HG02840 (cell line): ENCODE results near the gene SPG7.

ENCODE experiments used
- ATAC-seq: cut with Tn5 transposase; IDR thresholded peaks from one replicate; pipeline ENCODE4 v1.9.1; 2021; ENCODE audit warnings: mild to moderate bottlenecking, moderate library complexity, moderate number of reproducible peaks; ENCODE audit not compliant: unreplicated experiment, low FRiP score

Gene SPG7

GRCh38 chr16:89510526-89510925, 2.3 kb downstream of the SPG7 start:
- no peak for ATAC-seq

- ATAC-seq: no peak
Measured at GRCh38 chr16:89511374-89511773, 3.2 kb downstream of the SPG7 start.

- ATAC-seq: no peak
Measured at GRCh38 chr16:89512453-89512852, 4.2 kb downstream of the SPG7 start.

- no peak for ATAC-seq
Measured at GRCh38 chr16:89517128-89517527, 8.9 kb downstream of the SPG7 start.

GRCh38 chr16:89519881-89520280, 11.7 kb downstream of the SPG7 start:
- ATAC-seq: no peak

GRCh38 chr16:89522287-89522686, 14.1 kb downstream of the SPG7 start:
- ATAC-seq: no peak

- ATAC-seq: no peak
Measured at GRCh38 chr16:89523680-89524344, 15.6 kb downstream of the SPG7 start.

GRCh38 chr16:89525146-89525913, 17.1 kb downstream of the SPG7 start:
- ATAC-seq: no peak

- ATAC-seq: no peak
Measured at GRCh38 chr16:89529097-89529496, 20.9 kb downstream of the SPG7 start.

- ATAC-seq: no peak
Measured at GRCh38 chr16:89530401-89531381, 22.5 kb downstream of the SPG7 start.

GRCh38 chr16:89531821-89532526, 23.8 kb downstream of the SPG7 start:
- ATAC-seq: no peak

GRCh38 chr16:89534252-89534756, 26.1 kb downstream of the SPG7 start:
- no peak for ATAC-seq

- no peak for ATAC-seq
Measured at GRCh38 chr16:89536371-89536770, 28.2 kb downstream of the SPG7 start.

GRCh38 chr16:89536886-89537548, 28.8 kb downstream of the SPG7 start:
- no peak for ATAC-seq

- ATAC-seq: no peak
Measured at GRCh38 chr16:89537549-89537925, 29.3 kb downstream of the SPG7 start.

GRCh38 chr16:89538286-89538685, 30.1 kb downstream of the SPG7 start:
- no peak for ATAC-seq

GRCh38 chr16:89540557-89540956, 32.4 kb downstream of the SPG7 start:
- ATAC-seq: no peak

- no peak for ATAC-seq
Measured at GRCh38 chr16:89541792-89542191, 33.6 kb downstream of the SPG7 start.

GRCh38 chr16:89544113-89544512, 35.9 kb downstream of the SPG7 start:
- ATAC-seq: no peak

- ATAC-seq: no peak
Measured at GRCh38 chr16:89544713-89545043, 36.5 kb downstream of the SPG7 start.
